ENCODE measurements around the gene HIVEP2. TPM values are rescaled to one million over a fixed set of nuclear protein-coding genes. Genes with fewer than 3 reads are reported as not detected.

The HIVEP2 gene
- total and polyA plus RNA-seq, 2 donors from 2014 or later = 2.4 to 26.0 TPM

GRCh38 chr6:142729618-142730017 lies 215.4 kb downstream of the HIVEP2 start:
- no peak for FAIRE-seq
- Histone ChIP-seq H3K36me3 (ENCODE audit: control insufficient read depth in 2 of 3, insufficient read depth in 3 of 3, low read length in 3 of 3) (no peaks in the 10 kb centered on the region), H3K27ac (ENCODE audit: low read depth in 2 of 2, low read length in 2 of 2) (no peak overlapping the region), H3K4me1 (ENCODE audit: control insufficient read depth in 2 of 3, insufficient read depth in 2 of 3, low read depth in 1 of 3, low read length in 3 of 3) (peaks cover 0 to 2% (median 0%) of the 10 kb centered on the region in 3 donors), H3K27me3 (ENCODE audit: control insufficient read depth, insufficient read depth, low read length) (no peaks in the 10 kb centered on the region), H3K9ac (ENCODE audit: low read length in 3 of 3) (no peak overlapping the region), H3K9me3 (ENCODE audit: control insufficient read depth in 2 of 3, insufficient read depth in 1 of 3, low read length in 3 of 3) (no peaks in the 10 kb centered on the region), H3K4me3 (ENCODE audit: low read length in 3 of 3) (no peak overlapping the region)
- no peak for TF ChIP-seq CTCF (IDR thresholded peaks at IDR 0.05; ENCODE audit: borderline replicate concordance, extremely low read depth, insufficient read depth)
- no peak for DNase-seq
- intact Hi-C loops (cut with DNase I) = no loop called here

- no peak overlapping the region for H3K27ac ChIP-seq (ENCODE audit: low read depth in 2 of 2, low read length in 2 of 2)
- DNase-seq = peak in 2 of 5 donors; percentile 6 to 41
- H3K36me3 ChIP-seq (ENCODE audit: control insufficient read depth in 2 of 3, insufficient read depth in 3 of 3, low read length in 3 of 3) = no peaks in the 10 kb centered on the region
- no peak for TF ChIP-seq CTCF (IDR thresholded peaks at IDR 0.05; ENCODE audit: borderline replicate concordance, extremely low read depth, insufficient read depth)
- FAIRE-seq = no peak
- intact Hi-C loops (cut with DNase I) = no loop called here
- H3K4me3 ChIP-seq (ENCODE audit: low read length in 3 of 3) = no peak overlapping the region
- no peaks in the 10 kb centered on the region for H3K9me3 ChIP-seq (ENCODE audit: control insufficient read depth in 2 of 3, insufficient read depth in 1 of 3, low read length in 3 of 3)
- no peaks in the 10 kb centered on the region for H3K27me3 ChIP-seq (ENCODE audit: control insufficient read depth, insufficient read depth, low read length)
- peaks cover 0 to 2% (median 0%) of the 10 kb centered on the region in 3 donors for H3K4me1 ChIP-seq (ENCODE audit: control insufficient read depth in 2 of 3, insufficient read depth in 2 of 3, low read depth in 1 of 3, low read length in 3 of 3)
- no peak overlapping the region for H3K9ac ChIP-seq (ENCODE audit: low read length in 3 of 3)
Measured at GRCh38 chr6:142728910-142729481, 216.0 kb downstream of the HIVEP2 start.

GRCh38 chr6:142728364-142728763 lies 216.6 kb downstream of the HIVEP2 start:
- intact Hi-C loops (cut with DNase I) = no loop called here
- TF ChIP-seq CTCF (IDR thresholded peaks at IDR 0.05; ENCODE audit: borderline replicate concordance, extremely low read depth, insufficient read depth) = no peak
- Histone ChIP-seq H3K9me3 (ENCODE audit: control insufficient read depth in 2 of 3, insufficient read depth in 1 of 3, low read length in 3 of 3) (no peaks in the 10 kb centered on the region), H3K4me3 (ENCODE audit: low read length in 3 of 3) (no peak overlapping the region), H3K27ac (ENCODE audit: low read depth in 2 of 2, low read length in 2 of 2) (no peak overlapping the region), H3K9ac (ENCODE audit: low read length in 3 of 3) (no peak overlapping the region), H3K36me3 (ENCODE audit: control insufficient read depth in 2 of 3, insufficient read depth in 3 of 3, low read length in 3 of 3) (no peaks in the 10 kb centered on the region), H3K4me1 (ENCODE audit: control insufficient read depth in 2 of 3, insufficient read depth in 2 of 3, low read depth in 1 of 3, low read length in 3 of 3) (peaks cover 0 to 2% (median 0%) of the 10 kb centered on the region in 3 donors), H3K27me3 (ENCODE audit: control insufficient read depth, insufficient read depth, low read length) (no peaks in the 10 kb centered on the region)
- peak in 2 of 5 donors; percentile 32 to 40 for DNase-seq
- FAIRE-seq = no peak

- Histone ChIP-seq H3K9ac (ENCODE audit: low read length in 3 of 3) (no peak overlapping the region), H3K36me3 (ENCODE audit: control insufficient read depth in 2 of 3, insufficient read depth in 3 of 3, low read length in 3 of 3) (no peaks in the 10 kb centered on the region), H3K27ac (ENCODE audit: low read depth in 2 of 2, low read length in 2 of 2) (no peak overlapping the region), H3K4me3 (ENCODE audit: low read length in 3 of 3) (no peak overlapping the region), H3K9me3 (ENCODE audit: control insufficient read depth in 2 of 3, insufficient read depth in 1 of 3, low read length in 3 of 3) (no peaks in the 10 kb centered on the region), H3K4me1 (ENCODE audit: control insufficient read depth in 2 of 3, insufficient read depth in 2 of 3, low read depth in 1 of 3, low read length in 3 of 3) (peaks cover 0 to 2% (median 0%) of the 10 kb centered on the region in 3 donors), H3K27me3 (ENCODE audit: control insufficient read depth, insufficient read depth, low read length) (no peaks in the 10 kb centered on the region)
- DNase-seq (no peak), FAIRE-seq (no peak)
- TF ChIP-seq CTCF (IDR thresholded peaks at IDR 0.05; ENCODE audit: borderline replicate concordance, extremely low read depth, insufficient read depth) = no peak
- intact Hi-C loops (cut with DNase I) = no loop called here
Measured at GRCh38 chr6:142726616-142727015, 218.4 kb downstream of the HIVEP2 start.
